ENCODE results near the gene LHX3. TPM values are rescaled to one million over a fixed set of nuclear protein-coding genes. Genes with fewer than 3 reads are reported as not detected.

LHX3 gene
- total and polyA plus RNA-seq, 2 of the 8 experiments (the other 6 are each of a cell fraction or from before 2014, with no cell fraction given) = 0.02 TPM; not detected in 1

DNA sequence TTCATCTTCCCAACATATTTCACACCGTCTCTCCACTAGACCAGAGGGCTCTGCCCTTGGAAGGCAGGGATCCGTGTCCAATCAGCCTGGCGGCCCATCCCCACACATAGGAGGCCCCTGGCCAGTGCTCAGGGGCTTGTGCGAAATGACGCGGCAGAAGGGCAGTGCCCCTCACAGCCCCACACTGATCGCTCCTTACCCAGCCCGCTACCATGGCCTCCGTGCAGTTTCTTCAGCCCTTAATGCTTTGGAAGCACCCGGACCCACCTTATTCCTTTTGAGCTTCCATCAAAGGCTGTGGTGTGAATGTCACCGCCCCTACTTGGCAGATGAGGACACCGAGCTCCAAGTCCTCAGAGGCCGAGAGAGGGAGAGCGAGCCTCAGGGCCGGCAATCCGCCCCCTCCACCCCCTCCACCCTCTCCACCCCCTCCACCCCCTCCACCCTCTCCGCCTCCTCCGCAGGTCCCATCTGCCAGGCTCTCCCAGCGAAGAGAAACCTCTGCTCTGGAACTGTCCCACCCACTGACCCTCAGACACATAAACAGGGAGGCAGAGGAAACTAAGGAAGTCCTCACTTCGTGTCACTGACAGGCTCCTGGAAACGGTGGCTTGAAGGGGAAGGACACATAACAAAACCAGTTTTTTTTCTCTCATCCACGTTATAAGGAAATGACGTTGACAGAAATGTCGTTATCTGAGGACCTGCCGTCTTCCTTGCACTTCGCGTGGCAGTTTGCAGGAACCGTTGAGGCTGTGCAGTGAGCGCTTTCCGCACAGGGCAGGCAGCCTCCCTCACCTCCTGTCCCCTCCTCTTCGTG lies 26.8 kb upstream of the LHX3 start:
- Histone ChIP-seq H4K5ac (ENCODE audit: insufficient read length, low read depth, low read length) (no peak overlapping the region), H2AK5ac (ENCODE audit: low read depth, low read length) (no peak overlapping the region), H4K8ac (ENCODE audit: extremely low read depth, insufficient read depth, low read length) (no peak overlapping the region; the same call in 1 of the 2 replicates), H2BK20ac (ENCODE audit: low read length) (no peak overlapping the region), H3K9me3 (ENCODE audit: insufficient read depth in 2 of 2, low read depth in 1 of 2, low read length in 1 of 2) (no peaks in the 10 kb centered on the region), H3K18ac (ENCODE audit: extremely low read depth, low read length) (no peak overlapping the region), H2BK12ac (ENCODE audit: low read depth, low read length) (no peak overlapping the region), H3K27me3 (replicated peaks in 1 of 4; ENCODE audit: control insufficient read depth in 3 of 4, extremely low read depth in 1 of 4, insufficient read depth in 3 of 4, low read length in 3 of 4) (no peaks in the 10 kb centered on the region), H3K56ac (replicated peaks; ENCODE audit: insufficient read length, low read depth, low read length) (no peak overlapping the region), H4K91ac (replicated peaks; ENCODE audit: insufficient read length, low read length) (no peak overlapping the region), H3K27ac (ENCODE audit: low read depth, low read length) (no peak overlapping the region), H3K79me1 (ENCODE audit: low read depth, low read length) (peaks cover 16% of the 10 kb centered on the region), H2BK5ac (ENCODE audit: low read depth, low read length) (0 out of 2 replicates have a peak overlapping the region, but pooled peaks have one; percentile 63), H3K79me2 (ENCODE audit: control insufficient read depth in 1 of 2, insufficient read depth in 2 of 2, low read length in 2 of 2) (peaks cover 4 to 74% of the 10 kb centered on the region in 2 experiments; a peak in 3 of 4 replicates), H2BK120ac (replicated peaks; ENCODE audit: low read depth, low read length) (no peak overlapping the region), H4K20me1 (replicated peaks in 1 of 2; ENCODE audit: control insufficient read depth in 1 of 2, insufficient read depth in 2 of 2, low read length in 2 of 2) (peaks cover 13 to 18% of the 10 kb centered on the region in 2 experiments), H2AFZ (ENCODE audit: low read length) (no peak overlapping the region), H3K4me1 (replicated peaks in 1 of 4; ENCODE audit: control insufficient read depth in 3 of 4, insufficient read depth in 4 of 4, low read length in 3 of 4) (no peaks in the 10 kb centered on the region; a peak in 1 of 7 replicates), H3K9ac (replicated peaks in 1 of 4; ENCODE audit: extremely low read depth in 1 of 4, low read depth in 3 of 4, low read length in 3 of 4) (no peak overlapping the region; a peak in 1 of 7 replicates), H2BK15ac (ENCODE audit: low read length) (no peak overlapping the region), H3K4me2 (ENCODE audit: insufficient read depth in 1 of 2, low read depth in 2 of 2, low read length in 2 of 2) (no peak overlapping the region), H3K23me2 (ENCODE audit: low read depth, low read length) (no peaks in the 10 kb centered on the region), H3K23ac (ENCODE audit: insufficient read length) (no peak overlapping the region), H3K4me3 (ENCODE audit: extremely low read depth in 1 of 4, insufficient read depth in 2 of 4, low read depth in 3 of 4, low read length in 4 of 4) (no peak overlapping the region), H3K36me3 (ENCODE audit: control insufficient read depth in 2 of 4, insufficient read depth in 4 of 4, low read length in 3 of 4) (peaks cover 0 to 8% (median 1%) of the 10 kb centered on the region in 4 experiments; a peak in 2 of 8 replicates), H3K4ac (replicated peaks; ENCODE audit: insufficient read length, low read depth, low read length) (no peak overlapping the region), H3K14ac (ENCODE audit: insufficient read length) (no peak overlapping the region)
- ChIA-PET POLR2A (ENCODE audit: partially characterized antibody) (interaction anchor here (0.9 kb wide), 1 partner anchor 30 kb away, joined by 3 read pairs; no protein-coding TSS in a partner anchor), CTCF (ENCODE audit: partially characterized antibody) (interaction anchor here (1.0 kb wide), 1 partner anchor 21 kb away, joined by 3 read pairs; no protein-coding TSS in a partner anchor)
- WGBS, 2 experiments (ENCODE audit: extremely low coverage in 1 of 2, insufficient coverage in 1 of 2, insufficient read length in 1 of 2, insufficient replicate concordance in 2 of 2, low coverage in 1 of 2, low lambda C conversion rate in 2 of 2, missing lambda C conversion rate in 1 of 2) = 95% methylated on average over 24 of the region's 31 CpGs; no CpG with 5 or more reads in 1 of the 2 experiments
- FAIRE-seq (no peak), DNase-seq (ENCODE audit: low read depth in 1 of 2, low spot score in 2 of 2) (no peak)
- TF ChIP-seq CBX5 (IDR thresholded peaks at IDR 0.05; ENCODE audit: low read depth, low read length) (no peak), ATF3 (IDR thresholded peaks at IDR 0.05; ENCODE audit: insufficient read depth, low read depth, low read length) (no peak), RFX5 (IDR thresholded peaks at IDR 0.05; ENCODE audit: borderline replicate concordance, low read depth, low read length) (no peak), TAF7 (optimal IDR thresholded peaks at IDR 0.05; ENCODE audit: borderline replicate concordance, low read depth, low read length) (no peak), NANOG (IDR thresholded peaks at IDR 0.05; ENCODE audit: insufficient read depth, low read depth, low read length, poor library complexity, severe bottlenecking) (no peak), BACH1 (IDR thresholded peaks at IDR 0.05; ENCODE audit: low read length) (no peak), POU5F1 (IDR thresholded peaks at IDR 0.05; ENCODE audit: low read depth, low read length) (no peak), RNF2 (IDR thresholded peaks at IDR 0.05; ENCODE audit: borderline replicate concordance, low read depth, low read length, missing control alignments, poor library complexity, severe bottlenecking) (no peak), USF2 (IDR thresholded peaks at IDR 0.05; ENCODE audit: low read length) (no peak)

All from H1 (cell line).